Kidney (tissue), 22 donors: ENCODE results near the gene FTCDNL1. TPM values are rescaled to one million over a fixed set of nuclear protein-coding genes. Genes with fewer than 3 reads are reported as not detected.

Experiments
- DNase-seq, 5 donors: peaks; one replicate each; pipeline ENCODE4 v3.0.0-alpha.2; 2013 to 2020
- FAIRE-seq: peaks from 2 replicates; lab custom pipeline; 2012; peaks lifted over from hg19 to GRCh38; lab: Jason Lieb, UNC
- H3K27ac ChIP-seq, 2 donors: one replicate each; pipeline ENCODE4 v1.7.0; 2013; ENCODE audit warnings: low read depth in 2 of 2, low read length in 2 of 2, inconsistent platforms in 1 of 2
- H3K27me3 ChIP-seq: one replicate; pipeline ENCODE4 v1.7.1; 2013; ENCODE audit warnings: low read length, inconsistent platforms; ENCODE audit not compliant: control insufficient read depth, insufficient read depth
- H3K36me3 ChIP-seq, 3 donors: one replicate each; pipeline versions ENCODE4 v1.7.0 to v1.7.1; 2013; ENCODE audit warnings: low read length in 3 of 3, control low read depth in 1 of 3, inconsistent platforms in 1 of 3; ENCODE audit not compliant: insufficient read depth in 3 of 3, control insufficient read depth in 2 of 3
- H3K4me1 ChIP-seq, 3 donors: one replicate each; pipeline versions ENCODE4 v1.7.0 to v1.7.1; 2013; ENCODE audit warnings: low read length in 3 of 3, inconsistent platforms in 1 of 3, low read depth in 1 of 3; ENCODE audit not compliant: control insufficient read depth in 2 of 3, insufficient read depth in 2 of 3
- H3K4me3 ChIP-seq, 3 donors: one replicate each; pipeline versions ENCODE4 v1.7.0 to v1.8.1; 2013; ENCODE audit warnings: low read length in 3 of 3, control low read depth in 1 of 3, inconsistent platforms in 1 of 3
- H3K9ac ChIP-seq, 3 donors: one replicate each; pipeline versions ENCODE4 v1.7.0 to v1.7.1; 2013; ENCODE audit warnings: low read length in 3 of 3, control low read depth in 1 of 3, inconsistent platforms in 1 of 3
- H3K9me3 ChIP-seq, 3 donors: one replicate each; pipeline versions ENCODE4 v1.7.0 to v1.7.1; 2013; ENCODE audit warnings: low read length in 3 of 3, control low read depth in 1 of 3, inconsistent platforms in 1 of 3; ENCODE audit not compliant: control insufficient read depth in 2 of 3, insufficient read depth in 1 of 3
- intact Hi-C: fragments of 100-400 bp; cut with DNase I; formaldehyde crosslinking; loops from one replicate; pipeline ENCODE4 v1.11.1; 2022
- long read RNA-seq, 10 donors: library from polyadenylated mRNA in 1 of 10; unstranded in 1 of 10; transcript quantifications; one replicate each; pipeline ENCODE4 v2.0.0 and lab custom pipeline, GENCODE V29; 2021 to 2026
- polyA plus RNA-seq: library from polyadenylated mRNA; stranded (reverse); fragments of 350-450 nt; fragmentation: Illumina TruSeq; extraction: RNeasy Lipid Tissue Mini Kit (QIAGEN cat#74804); gene quantifications from one replicate; pipeline ENCODE4 v1.2.3, GENCODE V29; 2014; ENCODE audit warnings: low read depth, low replicate concordance; ENCODE audit not compliant: insufficient read depth
- total RNA-seq: library from RNA; stranded (reverse); fragmentation: NEBNext Ultra II Directional; extraction: Animal tissue kit (Norgen Biotek cat#: 25700); gene quantifications from one replicate; pipeline ENCODE4 v1.2.1, GENCODE V29; 2021
- TF ChIP-seq, protein P1 (sequence below): IDR thresholded peaks from 3 replicates; pipeline ENCODE4 v1.5.1; 2012; ENCODE audit warnings: mild to moderate bottlenecking, moderate library complexity, borderline replicate concordance; ENCODE audit not compliant: insufficient read depth; ENCODE audit errors: extremely low read depth
- donor health status: control.
- donor health status: control.
- donor health status: control.
- donor health status: control.
- donor health status: control.
- donor health status: DM: yes; HTN: yes; CAD: no.
- donor health status: Normal renal cell carcinoma (clear cell type).

Gene FTCDNL1
- total RNA-seq, result 3.4 TPM
- 4.1 TPM for polyA plus RNA-seq
- long read RNA-seq, donor 1, result 0 reads
- long read RNA-seq, donor 2, result 0 reads
- long read RNA-seq, donor 3, result 0 reads
- long read RNA-seq, donor 4, result 0 reads
- long read RNA-seq, donor 5, result 0 reads
- long read RNA-seq, donor 6, partial matches to known transcripts, result 0 of 1 reads
- long read RNA-seq, donor 6, other reads (novel, unspliced or antisense), result 0 of 1 reads
- long read RNA-seq, donor 7, partial matches to known transcripts, result 0 of 4 reads
- long read RNA-seq, donor 7, other reads (novel, unspliced or antisense), result 4 of 4 reads
- long read RNA-seq, donor 8, result 0 reads
- long read RNA-seq, donor 9, result 0 reads
- long read RNA-seq, donor 10, result 0 reads

DNA sequence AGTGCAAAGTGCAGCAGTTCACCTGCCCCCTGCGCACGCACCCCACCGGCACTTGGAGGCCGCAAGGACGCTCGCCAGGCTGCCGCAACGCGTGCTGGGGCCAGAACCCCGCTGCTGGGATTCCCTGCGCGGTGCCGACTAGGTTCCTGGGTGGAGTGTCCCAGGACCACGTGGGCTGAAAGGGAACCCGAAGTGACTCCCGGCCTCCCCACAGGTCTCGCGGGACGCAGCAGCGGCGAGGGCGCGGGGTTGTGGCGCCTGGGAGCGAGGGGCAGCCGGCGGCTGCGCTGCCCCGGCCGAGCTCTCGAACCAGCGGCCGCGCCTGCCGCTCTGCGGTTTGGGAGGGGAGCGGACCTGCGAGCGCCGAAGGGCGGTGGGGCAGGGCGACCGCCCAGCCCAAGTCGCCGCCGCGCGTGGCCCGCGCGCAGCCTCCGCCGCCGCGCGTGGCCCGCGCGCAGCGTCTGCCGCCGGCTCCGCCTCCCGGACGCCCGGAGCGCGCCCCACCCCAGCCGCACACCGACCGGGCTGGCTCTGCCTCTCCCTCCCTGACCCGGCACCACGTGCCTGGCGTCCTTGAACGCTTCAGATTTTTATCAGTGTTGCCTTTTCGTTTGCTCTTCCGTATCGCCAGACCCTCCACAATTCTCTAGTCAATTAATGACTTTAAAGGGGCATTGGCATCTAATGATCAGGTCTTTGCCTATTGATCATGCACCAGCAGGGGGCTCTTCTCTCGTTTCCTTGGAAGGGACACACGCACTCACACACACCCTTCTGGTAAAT, at the start of gene FTCDNL1:
Gene FTCDNL1 (minus strand): TSS at position 475 of the 783 bp plus-strand sequence. CDS start 2,230 bp downstream, outside the sequence.
- TF ChIP-seq, protein P1, sequence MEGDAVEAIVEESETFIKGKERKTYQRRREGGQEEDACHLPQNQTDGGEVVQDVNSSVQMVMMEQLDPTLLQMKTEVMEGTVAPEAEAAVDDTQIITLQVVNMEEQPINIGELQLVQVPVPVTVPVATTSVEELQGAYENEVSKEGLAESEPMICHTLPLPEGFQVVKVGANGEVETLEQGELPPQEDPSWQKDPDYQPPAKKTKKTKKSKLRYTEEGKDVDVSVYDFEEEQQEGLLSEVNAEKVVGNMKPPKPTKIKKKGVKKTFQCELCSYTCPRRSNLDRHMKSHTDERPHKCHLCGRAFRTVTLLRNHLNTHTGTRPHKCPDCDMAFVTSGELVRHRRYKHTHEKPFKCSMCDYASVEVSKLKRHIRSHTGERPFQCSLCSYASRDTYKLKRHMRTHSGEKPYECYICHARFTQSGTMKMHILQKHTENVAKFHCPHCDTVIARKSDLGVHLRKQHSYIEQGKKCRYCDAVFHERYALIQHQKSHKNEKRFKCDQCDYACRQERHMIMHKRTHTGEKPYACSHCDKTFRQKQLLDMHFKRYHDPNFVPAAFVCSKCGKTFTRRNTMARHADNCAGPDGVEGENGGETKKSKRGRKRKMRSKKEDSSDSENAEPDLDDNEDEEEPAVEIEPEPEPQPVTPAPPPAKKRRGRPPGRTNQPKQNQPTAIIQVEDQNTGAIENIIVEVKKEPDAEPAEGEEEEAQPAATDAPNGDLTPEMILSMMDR, result peak; percentile 12
- Histone ChIP-seq H3K27me3 (peaks cover 25% of the 10 kb centered on the region), H3K36me3 (no peaks in the 10 kb centered on the region), H3K9ac (peak within 1 kb of the TSS; percentile 29 to 48 (median 42)), H3K9me3 (no peaks in the 10 kb centered on the region), H3K4me1 (peaks cover 0 to 5% (median 0%) of the 10 kb centered on the region in 3 donors), H3K4me3 (peak within 1 kb of the TSS; percentile 68 to 89 (median 80)), H3K27ac (peak within 1 kb of the TSS; percentile 58 to 59)
- intact Hi-C loops, result no loop called here
- DNase-seq, result peak; percentile 59 to 88 (median 73)
- no peak for FAIRE-seq

DNA sequence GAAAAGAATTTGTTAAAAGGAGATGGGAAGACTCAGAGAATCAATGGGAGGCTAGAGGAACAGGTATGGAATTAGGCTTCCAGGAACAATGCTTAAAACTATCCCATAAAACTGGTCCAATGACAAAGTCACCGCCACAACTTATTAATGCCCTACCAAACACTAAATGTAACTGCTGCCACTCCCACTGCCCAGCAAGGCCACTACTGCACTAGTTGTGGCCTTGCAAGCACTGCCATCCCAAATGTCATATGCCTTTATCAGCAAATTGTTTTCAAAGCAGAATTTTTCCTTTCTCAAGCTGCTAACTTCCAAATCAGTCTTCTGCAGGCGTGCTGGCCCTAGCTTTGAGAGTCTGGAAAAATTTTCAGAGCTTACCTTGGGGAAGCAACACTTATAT, 45.6 kb upstream of the FTCDNL1 start:
- Histone ChIP-seq H3K4me1 (no peaks in the 10 kb centered on the region), H3K27ac (no peak overlapping the region), H3K9ac (no peak overlapping the region), H3K27me3 (no peaks in the 10 kb centered on the region), H3K36me3 (no peaks in the 10 kb centered on the region), H3K9me3 (no peaks in the 10 kb centered on the region), H3K4me3 (no peak overlapping the region)
- intact Hi-C loops, result no loop called here
- TF ChIP-seq, protein P1, result no peak
- FAIRE-seq (no peak), DNase-seq (no peak)

DNA sequence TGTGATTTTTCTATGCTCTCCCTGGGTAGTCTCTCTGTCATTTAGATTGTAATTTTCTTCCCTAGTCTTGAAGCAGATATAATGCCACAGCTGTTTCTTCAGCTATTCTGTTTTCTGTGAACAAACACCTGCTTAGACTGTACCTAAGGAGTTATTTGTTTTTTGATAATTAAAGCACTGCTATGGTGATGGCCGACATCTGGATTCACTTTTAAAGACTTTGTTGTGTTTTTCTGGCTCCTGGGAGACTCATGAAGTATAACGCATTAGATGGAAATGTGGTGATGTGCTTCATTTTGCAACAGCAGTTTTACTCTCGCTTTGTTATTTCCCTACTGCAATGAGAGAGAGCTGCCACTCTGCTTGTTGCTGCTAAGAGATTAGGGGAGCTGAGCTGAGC, 44.4 kb upstream of the FTCDNL1 start:
- no peak overlapping the region for H3K4me3 ChIP-seq
- H3K27ac ChIP-seq, result no peak overlapping the region
- TF ChIP-seq, protein P1, result no peak
- no peaks in the 10 kb centered on the region for H3K36me3 ChIP-seq
- no peak for FAIRE-seq
- no peaks in the 10 kb centered on the region for H3K4me1 ChIP-seq
- no peaks in the 10 kb centered on the region for H3K9me3 ChIP-seq
- H3K9ac ChIP-seq, result no peak overlapping the region
- H3K27me3 ChIP-seq, result no peaks in the 10 kb centered on the region
- no peak for DNase-seq
- intact Hi-C loops, result no loop called here
